Measurements from ENCODE around the gene ING3. TPM values are rescaled to one million over a fixed set of nuclear protein-coding genes. Genes with fewer than 3 reads are reported as not detected.

The ING3 gene
- total RNA-seq, 1 experiment from 2014 or later: 23.1 TPM

- no peaks in the 10 kb centered on the region for H3K79me2 ChIP-seq (ENCODE audit: insufficient read depth, low read length)
- no peak overlapping the region for H3K18ac ChIP-seq (ENCODE audit: insufficient read length, low read depth, low read length)
- H3K36me3 Mint-ChIP-seq (ENCODE audit: insufficient read depth in 1 of 3, low read depth in 3 of 3): no peaks in the 10 kb centered on the region
- H3K14ac ChIP-seq (ENCODE audit: insufficient read depth, low read length): no peak overlapping the region
- H3K4me3 Mint-ChIP-seq: no peak overlapping the region
- H2AFZ ChIP-seq (ENCODE audit: low read length): no peak overlapping the region
- H4K8ac ChIP-seq (replicated peaks; ENCODE audit: insufficient read length, low read depth, low read length): no peak overlapping the region
- no peak overlapping the region for H3K27ac ChIP-seq (ENCODE audit: insufficient read length, low read depth, low read length)
- H3K4ac ChIP-seq (ENCODE audit: low read depth, low read length): no peak overlapping the region
- H3K27me3 Mint-ChIP-seq (ENCODE audit: low read depth): no peaks in the 10 kb centered on the region
- H3K9me3 Mint-ChIP-seq: no peaks in the 10 kb centered on the region
- no peaks in the 10 kb centered on the region for H3K27me3 ChIP-seq (ENCODE audit: insufficient read depth, low read length)
- H3K4me1 Mint-ChIP-seq: peaks cover 16% of the 10 kb centered on the region in 2 experiments
- no peak overlapping the region for H3K4me2 ChIP-seq (ENCODE audit: insufficient read depth, insufficient read length, low read length)
- no peak overlapping the region for H4K5ac ChIP-seq (ENCODE audit: insufficient read length, low read depth, low read length)
- no peak overlapping the region for H2AK5ac ChIP-seq (ENCODE audit: insufficient read length, low read length)
- H3K23ac ChIP-seq (ENCODE audit: insufficient read length, low read depth, low read length): no peak overlapping the region
- H2BK12ac ChIP-seq (ENCODE audit: insufficient read length, low read depth, low read length): no peak overlapping the region
- no CpG with 5 or more reads among the region's 1 CpG for WGBS (ENCODE audit: extremely low coverage, insufficient read length, low lambda C conversion rate)
- TF ChIP-seq CTCF (conservative IDR thresholded peaks at IDR 0.05): no peak
- no peaks in the 10 kb centered on the region for H3K79me1 ChIP-seq (ENCODE audit: insufficient read depth, low read depth, low read length, poor library complexity, severe bottlenecking)
- no peak for DNase-seq
- H2BK15ac ChIP-seq (ENCODE audit: low read depth, low read length): no peak overlapping the region
- H4K20me1 ChIP-seq (ENCODE audit: control insufficient read depth, insufficient read depth, insufficient read length): no peaks in the 10 kb centered on the region
- H2BK5ac ChIP-seq (ENCODE audit: insufficient read length, low read length): no peak overlapping the region
- H3K27ac Mint-ChIP-seq: no peak overlapping the region
- peaks cover 6% of the 10 kb centered on the region; the same call in 1 of the 2 replicates for H3K4me1 ChIP-seq (ENCODE audit: insufficient read depth, low read length)
- no peak overlapping the region for H3K56ac ChIP-seq (ENCODE audit: insufficient read length, low read depth, low read length)
- no peak overlapping the region for H2BK20ac ChIP-seq (ENCODE audit: low read depth, low read length, poor library complexity, severe bottlenecking)
- no peak overlapping the region for H2BK120ac ChIP-seq (ENCODE audit: low read depth, low read length, poor library complexity, severe bottlenecking)
- H4K91ac ChIP-seq (ENCODE audit: insufficient read length, low read depth, low read length): no peak overlapping the region
- no peak overlapping the region for H3T11ph ChIP-seq (ENCODE audit: low read length)
- no peaks in the 10 kb centered on the region for H3K23me2 ChIP-seq (ENCODE audit: insufficient read length, low read depth, low read length, poor library complexity, severe bottlenecking)
- no peak overlapping the region for H3K9ac ChIP-seq (ENCODE audit: extremely low read depth, insufficient read length, low read length)
- H3K9me3 ChIP-seq (ENCODE audit: control insufficient read depth, low read depth, low read length): no peaks in the 10 kb centered on the region
These were observed 19.3 kb upstream of the ING3 start for GRCh38 chr7:120931243-120931642.
